ENCODE results near the gene PTP4A2. TPM values are rescaled to one million over a fixed set of nuclear protein-coding genes. Genes with fewer than 3 reads are reported as not detected.

PTP4A2 gene
- total and polyA plus RNA-seq, 2 of the 13 experiments (the other 11 are each of a cell fraction or from before 2014, with no cell fraction given), result 173 to 225 TPM

- TF ChIP-seq, protein P1, sequence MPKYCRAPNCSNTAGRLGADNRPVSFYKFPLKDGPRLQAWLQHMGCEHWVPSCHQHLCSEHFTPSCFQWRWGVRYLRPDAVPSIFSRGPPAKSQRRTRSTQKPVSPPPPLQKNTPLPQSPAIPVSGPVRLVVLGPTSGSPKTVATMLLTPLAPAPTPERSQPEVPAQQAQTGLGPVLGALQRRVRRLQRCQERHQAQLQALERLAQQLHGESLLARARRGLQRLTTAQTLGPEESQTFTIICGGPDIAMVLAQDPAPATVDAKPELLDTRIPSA (CRISPR knock-in tag; IDR thresholded peaks at IDR 0.05; ENCODE audit: borderline replicate concordance), result no peak
- no peak for TF ChIP-seq HOXA9 (CRISPR knock-in tag; IDR thresholded peaks at IDR 0.05; ENCODE audit: borderline replicate concordance)
- no peak for TF ChIP-seq ZNF329 (CRISPR knock-in tag; IDR thresholded peaks at IDR 0.05; ENCODE audit: low read depth)
- no peak for TF ChIP-seq PHF21A (CRISPR knock-in tag; IDR thresholded peaks at IDR 0.05)
- TF ChIP-seq ZHX1 (CRISPR knock-in tag; IDR thresholded peaks at IDR 0.05; ENCODE audit: low read depth), result no peak
- TF ChIP-seq ZNF441 (CRISPR knock-in tag; IDR thresholded peaks at IDR 0.05; ENCODE audit: borderline replicate concordance), result no peak
- no peak for TF ChIP-seq ZFP90 (CRISPR knock-in tag; IDR thresholded peaks at IDR 0.05; ENCODE audit: borderline replicate concordance)
- TF ChIP-seq ZMAT3 (CRISPR knock-in tag; conservative IDR thresholded peaks at IDR 0.05), result no peak
- TF ChIP-seq HNRNPH1 (optimal IDR thresholded peaks at IDR 0.05; ENCODE audit: low read depth, low read length), result no peak
- TF ChIP-seq, protein P2, sequence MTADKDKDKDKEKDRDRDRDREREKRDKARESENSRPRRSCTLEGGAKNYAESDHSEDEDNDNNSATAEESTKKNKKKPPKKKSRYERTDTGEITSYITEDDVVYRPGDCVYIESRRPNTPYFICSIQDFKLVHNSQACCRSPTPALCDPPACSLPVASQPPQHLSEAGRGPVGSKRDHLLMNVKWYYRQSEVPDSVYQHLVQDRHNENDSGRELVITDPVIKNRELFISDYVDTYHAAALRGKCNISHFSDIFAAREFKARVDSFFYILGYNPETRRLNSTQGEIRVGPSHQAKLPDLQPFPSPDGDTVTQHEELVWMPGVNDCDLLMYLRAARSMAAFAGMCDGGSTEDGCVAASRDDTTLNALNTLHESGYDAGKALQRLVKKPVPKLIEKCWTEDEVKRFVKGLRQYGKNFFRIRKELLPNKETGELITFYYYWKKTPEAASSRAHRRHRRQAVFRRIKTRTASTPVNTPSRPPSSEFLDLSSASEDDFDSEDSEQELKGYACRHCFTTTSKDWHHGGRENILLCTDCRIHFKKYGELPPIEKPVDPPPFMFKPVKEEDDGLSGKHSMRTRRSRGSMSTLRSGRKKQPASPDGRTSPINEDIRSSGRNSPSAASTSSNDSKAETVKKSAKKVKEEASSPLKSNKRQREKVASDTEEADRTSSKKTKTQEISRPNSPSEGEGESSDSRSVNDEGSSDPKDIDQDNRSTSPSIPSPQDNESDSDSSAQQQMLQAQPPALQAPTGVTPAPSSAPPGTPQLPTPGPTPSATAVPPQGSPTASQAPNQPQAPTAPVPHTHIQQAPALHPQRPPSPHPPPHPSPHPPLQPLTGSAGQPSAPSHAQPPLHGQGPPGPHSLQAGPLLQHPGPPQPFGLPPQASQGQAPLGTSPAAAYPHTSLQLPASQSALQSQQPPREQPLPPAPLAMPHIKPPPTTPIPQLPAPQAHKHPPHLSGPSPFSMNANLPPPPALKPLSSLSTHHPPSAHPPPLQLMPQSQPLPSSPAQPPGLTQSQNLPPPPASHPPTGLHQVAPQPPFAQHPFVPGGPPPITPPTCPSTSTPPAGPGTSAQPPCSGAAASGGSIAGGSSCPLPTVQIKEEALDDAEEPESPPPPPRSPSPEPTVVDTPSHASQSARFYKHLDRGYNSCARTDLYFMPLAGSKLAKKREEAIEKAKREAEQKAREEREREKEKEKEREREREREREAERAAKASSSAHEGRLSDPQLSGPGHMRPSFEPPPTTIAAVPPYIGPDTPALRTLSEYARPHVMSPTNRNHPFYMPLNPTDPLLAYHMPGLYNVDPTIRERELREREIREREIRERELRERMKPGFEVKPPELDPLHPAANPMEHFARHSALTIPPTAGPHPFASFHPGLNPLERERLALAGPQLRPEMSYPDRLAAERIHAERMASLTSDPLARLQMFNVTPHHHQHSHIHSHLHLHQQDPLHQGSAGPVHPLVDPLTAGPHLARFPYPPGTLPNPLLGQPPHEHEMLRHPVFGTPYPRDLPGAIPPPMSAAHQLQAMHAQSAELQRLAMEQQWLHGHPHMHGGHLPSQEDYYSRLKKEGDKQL (CRISPR knock-in tag; IDR thresholded peaks at IDR 0.05; ENCODE audit: low read depth), result no peak
- TF ChIP-seq ZNF281 (CRISPR knock-in tag; IDR thresholded peaks at IDR 0.05; ENCODE audit: borderline replicate concordance), result no peak
- no peak for TF ChIP-seq FLYWCH1 (CRISPR knock-in tag; IDR thresholded peaks at IDR 0.05)
Measured at GRCh38 chr1:31978843-31979400, 40.8 kb upstream of the PTP4A2 start (continued).

All from HepG2 (cell line).